GM19395 (cell line): Measurements from ENCODE around the gene RNU1-3.
A peak's percentile ranks its signal among the peaks of the same experiment; 100 is the strongest.
"Not testable (repeated sequence)": the region's sequence is repeated elsewhere in the genome, so short reads cannot be mapped to it uniquely, and the experiment has no call there.

Source experiments
- ATAC-seq: cut with Tn5 transposase; IDR thresholded peaks from one replicate; pipeline ENCODE4 v1.9.1; 2021; ENCODE audit warnings: mild to moderate bottlenecking, moderate library complexity; ENCODE audit not compliant: unreplicated experiment

The RNU1-3 gene

GRCh38 chr1:16656981-16657683 is 9.6 kb downstream of the RNU1-3 start:
- not testable (repeated sequence) for ATAC-seq

GRCh38 chr1:16656574-16656973 is 10.2 kb downstream of the RNU1-3 start:
- not testable (repeated sequence) for ATAC-seq

GRCh38 chr1:16651560-16651959 is 15.2 kb downstream of the RNU1-3 start:
- ATAC-seq: not testable (repeated sequence)

DNA sequence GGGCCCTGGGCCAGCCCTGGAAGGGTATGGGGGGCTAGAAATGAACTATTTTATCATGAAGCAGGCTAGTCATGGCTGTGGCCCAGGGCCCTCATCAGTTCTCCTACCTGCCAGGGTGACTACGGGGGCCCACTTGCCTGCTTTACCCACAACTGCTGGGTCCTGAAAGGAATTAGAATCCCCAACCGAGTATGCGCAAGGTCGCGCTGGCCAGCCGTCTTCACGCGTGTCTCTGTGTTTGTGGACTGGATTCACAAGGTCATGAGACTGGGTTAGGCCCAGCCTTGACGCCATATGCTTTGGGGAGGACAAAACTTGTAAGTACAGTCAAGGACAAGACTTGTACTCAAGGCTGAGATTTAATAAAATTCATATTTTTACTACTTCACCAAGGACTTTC is 16.8 kb downstream of the RNU1-3 start:
- not testable (repeated sequence) for ATAC-seq

DNA sequence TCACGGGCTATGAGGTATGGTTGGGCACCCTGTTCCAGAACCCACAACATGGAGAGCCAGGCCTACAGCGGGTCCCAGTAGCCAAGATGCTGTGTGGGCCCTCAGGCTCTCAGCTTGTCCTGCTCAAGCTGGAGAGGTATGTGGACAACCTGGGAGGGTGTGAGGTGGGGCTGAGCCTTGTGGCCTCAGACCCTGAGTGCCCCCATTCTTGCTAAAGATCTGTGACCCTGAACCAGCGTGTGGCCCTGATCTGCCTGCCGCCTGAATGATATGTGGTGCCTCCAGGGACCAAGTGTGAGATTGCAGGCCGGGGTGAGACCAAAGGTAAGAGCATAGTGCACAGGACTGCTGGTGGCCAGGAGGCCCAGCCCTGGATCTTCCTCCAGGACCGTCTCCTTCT is 17.4 kb downstream of the RNU1-3 start:
- not testable (repeated sequence) for ATAC-seq

DNA sequence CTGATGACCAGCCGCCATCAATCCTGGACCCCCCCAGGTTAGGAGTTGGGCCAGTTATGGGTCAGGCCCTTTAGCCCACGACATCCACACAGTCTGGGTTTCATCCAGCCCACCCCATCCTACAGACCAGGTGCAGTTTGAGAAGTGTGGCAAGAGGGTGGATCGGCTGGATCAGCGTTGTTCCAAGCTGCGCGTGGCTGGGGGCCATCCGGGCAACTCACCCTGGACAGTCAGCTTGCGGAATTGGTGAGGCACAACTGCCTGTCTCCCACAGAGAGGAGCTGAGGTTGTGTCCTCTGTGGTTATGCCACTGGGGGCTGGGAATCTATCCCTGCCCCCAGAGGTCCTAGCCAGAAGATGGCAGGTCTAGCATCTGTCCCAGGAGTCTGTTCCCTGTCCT is 18.0 kb downstream of the RNU1-3 start:
- not testable (repeated sequence) for ATAC-seq

- not testable (repeated sequence) for ATAC-seq
Observed at GRCh38 chr1:16648250-16648649, 18.5 kb downstream of the RNU1-3 start.

DNA sequence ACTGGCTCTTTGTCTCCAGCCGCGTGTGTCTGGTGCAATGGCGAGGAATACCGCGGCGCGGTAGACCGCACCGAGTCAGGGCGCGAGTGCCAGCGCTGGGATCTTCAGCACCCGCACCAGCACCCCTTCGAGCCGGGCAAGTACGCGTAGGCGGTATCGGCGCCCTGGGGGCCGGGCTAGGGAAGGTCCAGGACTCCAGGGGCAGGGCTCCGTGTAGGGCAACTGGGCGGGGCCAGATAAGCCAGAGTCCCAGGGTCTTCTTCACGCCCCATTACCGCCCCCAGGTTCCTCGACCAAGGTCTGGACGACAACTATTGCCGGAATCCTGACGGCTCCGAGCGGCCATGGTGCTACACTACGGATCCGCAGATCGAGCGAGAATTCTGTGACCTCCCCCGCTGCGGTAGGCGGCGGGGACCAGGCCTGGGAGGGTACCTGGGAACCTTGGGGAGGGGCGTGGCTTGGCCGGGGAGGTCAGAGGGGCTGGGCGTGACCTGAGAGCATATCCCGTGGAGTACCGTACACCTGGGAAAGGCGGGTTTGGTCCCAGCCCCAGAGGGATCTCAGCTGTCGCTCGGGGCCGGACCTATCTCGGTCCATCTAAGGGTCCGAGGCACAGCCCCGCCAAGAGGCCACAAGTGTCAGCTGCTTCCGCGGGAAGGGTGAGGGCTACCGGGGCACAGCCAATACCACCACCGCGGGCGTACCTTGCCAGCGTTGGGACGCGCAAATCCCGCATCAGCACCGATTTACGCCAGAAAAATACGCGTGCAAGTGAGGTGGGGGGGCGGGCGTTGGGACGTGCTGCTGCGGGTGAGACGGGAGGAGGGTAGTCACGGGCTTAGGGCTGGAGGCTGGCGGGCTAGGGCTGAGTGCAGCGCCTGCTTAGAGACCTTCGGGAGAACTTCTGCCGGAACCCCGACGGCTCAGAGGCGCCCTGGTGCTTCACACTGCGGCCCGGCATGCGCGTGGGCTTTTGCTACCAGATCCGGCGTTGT is 19.3 kb downstream of the RNU1-3 start:
- not testable (repeated sequence) for ATAC-seq

- ATAC-seq: not testable (repeated sequence)
Observed at GRCh38 chr1:16646716-16647115, 20.0 kb downstream of the RNU1-3 start.

DNA sequence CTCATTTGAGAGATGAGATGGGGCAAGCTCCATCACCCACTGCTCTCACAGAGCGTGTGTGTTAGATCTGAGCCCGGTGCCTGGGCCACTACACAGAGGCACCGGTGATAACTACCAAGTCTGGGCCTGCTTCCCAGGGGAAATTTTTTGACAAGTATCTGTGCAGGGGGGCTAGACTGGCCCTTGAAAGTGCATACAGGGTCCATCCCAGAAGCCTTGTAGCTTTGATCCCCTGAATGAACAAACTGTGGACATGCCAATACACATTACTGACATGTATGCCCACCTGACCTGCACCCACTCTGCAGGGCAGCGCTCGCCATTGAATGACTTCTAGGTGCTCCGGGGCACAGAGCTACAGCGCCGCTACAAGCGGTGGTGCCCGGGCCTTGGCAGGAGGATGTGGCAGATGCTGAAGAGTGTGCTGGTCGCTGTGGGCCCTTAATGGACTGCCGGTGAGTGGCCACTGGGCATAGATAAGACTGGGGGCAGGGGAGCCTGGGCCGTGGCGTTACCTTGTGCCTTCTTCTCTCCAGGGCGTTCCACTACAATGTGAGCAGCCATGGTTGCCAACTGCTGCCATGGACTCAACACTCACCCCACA is 20.6 kb downstream of the RNU1-3 start:
- not testable (repeated sequence) for ATAC-seq

DNA sequence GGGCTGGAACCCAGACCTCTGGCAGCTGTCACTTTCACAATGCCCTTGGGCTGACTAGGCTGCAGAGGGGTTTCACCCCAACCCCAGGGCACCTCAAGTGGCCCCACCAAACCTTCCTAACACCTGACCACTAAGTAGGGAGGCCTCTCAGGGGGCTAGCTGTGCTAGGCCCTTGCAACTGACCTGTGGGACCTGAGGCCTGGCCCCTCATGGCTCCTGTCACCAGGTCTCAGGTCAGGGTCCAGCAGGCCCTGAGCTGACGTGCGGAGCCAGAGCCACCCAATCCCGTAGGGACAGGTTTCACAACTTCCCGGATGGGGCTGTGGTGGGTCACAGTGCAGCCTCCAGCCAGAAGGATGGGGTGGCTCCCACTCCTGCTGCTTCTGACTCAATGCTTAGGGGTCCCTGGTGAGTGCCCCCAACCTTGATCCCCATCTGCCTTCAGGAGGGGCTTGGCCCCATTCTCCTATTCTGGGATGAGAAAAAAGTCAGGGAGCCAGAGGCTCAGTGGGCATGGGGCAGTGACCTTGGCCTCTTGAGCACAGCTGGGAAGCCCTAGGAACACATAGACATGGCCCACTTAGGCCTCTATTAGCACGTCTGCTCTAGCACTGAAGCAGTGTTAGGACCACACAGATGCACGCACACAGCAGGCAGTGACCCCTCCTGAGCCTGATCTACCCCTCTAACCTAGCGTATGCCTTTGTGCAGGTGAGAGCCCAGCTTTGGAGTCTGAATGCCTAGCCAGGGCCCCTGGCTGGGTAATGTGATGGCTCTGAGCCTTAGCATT is 21.3 kb downstream of the RNU1-3 start:
- ATAC-seq: not testable (repeated sequence)

GRCh38 chr1:16644482-16645270 is 22.1 kb downstream of the RNU1-3 start:
- ATAC-seq: peak; percentile 79

GRCh38 chr1:16644193-16644481 is 22.6 kb downstream of the RNU1-3 start:
- ATAC-seq: no peak

DNA sequence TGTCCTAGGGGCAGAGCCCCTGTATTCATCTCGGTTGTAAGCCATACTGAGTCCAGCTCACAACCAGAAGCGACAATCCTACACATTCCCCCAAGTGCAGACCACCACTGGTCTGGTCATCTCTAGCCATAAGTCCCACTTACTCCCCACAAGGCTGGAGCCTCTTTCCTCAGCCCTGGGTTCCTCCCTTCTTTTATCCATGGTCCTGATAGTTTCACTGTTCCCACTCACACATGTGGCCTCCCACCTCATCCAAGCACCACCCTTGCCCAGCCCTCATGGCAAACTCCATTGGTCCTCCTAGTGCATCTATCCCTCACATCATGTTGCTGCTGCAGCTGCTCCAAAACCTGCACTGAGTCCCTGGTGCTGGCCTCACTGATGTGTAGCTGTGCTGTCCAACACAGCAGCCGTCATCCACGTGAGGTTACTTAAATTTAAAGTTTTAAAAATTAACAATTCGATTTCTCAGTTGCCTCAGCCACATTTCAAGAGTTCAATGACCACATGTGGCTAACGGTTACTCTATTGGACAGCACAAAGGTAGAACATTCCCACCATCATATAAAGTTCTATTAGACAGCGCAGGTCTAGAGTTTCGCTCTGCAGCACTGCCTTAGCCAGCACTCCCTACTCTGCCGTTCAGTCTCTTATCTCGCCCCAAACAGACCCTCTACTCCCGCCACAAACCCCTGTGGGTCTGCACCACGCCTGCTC is 23.1 kb downstream of the RNU1-3 start:
- ATAC-seq: peak; percentile 15

DNA sequence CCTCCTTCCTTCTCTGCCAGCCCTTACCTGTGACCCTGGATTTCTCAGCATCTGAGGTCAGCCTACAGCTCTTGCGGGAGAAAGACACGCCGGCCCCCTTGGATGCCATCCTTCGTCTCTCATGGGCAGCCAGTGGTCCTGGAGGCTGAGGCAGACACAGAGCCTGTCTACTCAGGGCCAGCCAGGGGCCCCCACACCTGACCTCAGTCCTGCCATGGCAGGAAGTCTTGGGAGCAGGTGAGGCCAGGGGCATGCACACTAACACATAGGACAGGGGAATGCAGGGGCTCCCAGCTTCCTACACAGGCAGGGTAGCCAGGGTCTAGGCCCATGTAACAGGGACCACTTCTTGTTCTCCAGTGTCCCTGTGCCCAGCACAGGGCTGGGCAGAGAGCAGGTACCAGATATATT is 23.7 kb downstream of the RNU1-3 start:
- not testable (repeated sequence) for ATAC-seq

GRCh38 chr1:16642025-16642966 is 24.5 kb downstream of the RNU1-3 start:
- ATAC-seq: not testable (repeated sequence)

GRCh38 chr1:16641159-16641975 is 25.4 kb downstream of the RNU1-3 start:
- not testable (repeated sequence) for ATAC-seq
